ENCODE measurements around the gene VAC14.

Gene VAC14

GRCh38 chr16:70715055-70715858 lies 85.7 kb downstream of the VAC14 start:
- H3K9me3 ChIP-seq (ENCODE audit: control insufficient read depth, low read length), result no peaks in the 10 kb centered on the region
- no peaks in the 10 kb centered on the region for H3K27me3 ChIP-seq (ENCODE audit: control insufficient read depth, insufficient read depth, low read length, poor library complexity, severe bottlenecking)
- H3K27ac ChIP-seq (ENCODE audit: insufficient read depth, low read depth, low read length, poor library complexity, severe bottlenecking), result no peak overlapping the region
- H3K4me3 ChIP-seq (ENCODE audit: insufficient read depth, low read depth, low read length), result no peak overlapping the region
- peaks cover 8% of the 10 kb centered on the region for H3K36me3 ChIP-seq (ENCODE audit: control insufficient read depth, insufficient read depth, low read length)
- WGBS, 2 experiments, result 78 to 81% methylated on average over 23 of the region's 23 CpGs
- H3K4me1 ChIP-seq (ENCODE audit: control insufficient read depth, insufficient read depth, low read length), result peaks cover 41% of the 10 kb centered on the region

- Histone ChIP-seq H3K9me3 (ENCODE audit: control insufficient read depth, low read length) (no peaks in the 10 kb centered on the region), H3K4me1 (ENCODE audit: control insufficient read depth, insufficient read depth, low read length) (peaks cover 41% of the 10 kb centered on the region), H3K36me3 (ENCODE audit: control insufficient read depth, insufficient read depth, low read length) (peaks cover 2% of the 10 kb centered on the region), H3K27me3 (ENCODE audit: control insufficient read depth, insufficient read depth, low read length, poor library complexity, severe bottlenecking) (no peaks in the 10 kb centered on the region), H3K4me3 (ENCODE audit: insufficient read depth, low read depth, low read length) (no peak overlapping the region), H3K27ac (ENCODE audit: insufficient read depth, low read depth, low read length, poor library complexity, severe bottlenecking) (no peak overlapping the region)
- WGBS, 2 experiments, result 92% methylated on average over 10 of the region's 10 CpGs
Measured at GRCh38 chr16:70714581-70715054, 86.3 kb downstream of the VAC14 start.

- 91 to 93% methylated on average over 10 of the region's 10 CpGs for WGBS, 2 experiments
- H3K36me3 ChIP-seq (ENCODE audit: control insufficient read depth, insufficient read depth, low read length), result no peaks in the 10 kb centered on the region
- H3K27ac ChIP-seq (ENCODE audit: insufficient read depth, low read depth, low read length, poor library complexity, severe bottlenecking), result no peak overlapping the region
- H3K4me1 ChIP-seq (ENCODE audit: control insufficient read depth, insufficient read depth, low read length), result peaks cover 41% of the 10 kb centered on the region
- no peaks in the 10 kb centered on the region for H3K9me3 ChIP-seq (ENCODE audit: control insufficient read depth, low read length)
- no peak overlapping the region for H3K4me3 ChIP-seq (ENCODE audit: insufficient read depth, low read depth, low read length)
- no peaks in the 10 kb centered on the region for H3K27me3 ChIP-seq (ENCODE audit: control insufficient read depth, insufficient read depth, low read length, poor library complexity, severe bottlenecking)
Measured at GRCh38 chr16:70713824-70714223, 87.1 kb downstream of the VAC14 start.

- H3K9me3 ChIP-seq (ENCODE audit: control insufficient read depth, low read length), result no peaks in the 10 kb centered on the region
- H3K4me3 ChIP-seq (ENCODE audit: insufficient read depth, low read depth, low read length), result no peak overlapping the region
- H3K36me3 ChIP-seq (ENCODE audit: control insufficient read depth, insufficient read depth, low read length), result no peaks in the 10 kb centered on the region
- WGBS, 2 experiments, result 67 to 68% methylated on average over 5 of the region's 5 CpGs
- H3K27me3 ChIP-seq (ENCODE audit: control insufficient read depth, insufficient read depth, low read length, poor library complexity, severe bottlenecking), result no peaks in the 10 kb centered on the region
- peaks cover 41% of the 10 kb centered on the region for H3K4me1 ChIP-seq (ENCODE audit: control insufficient read depth, insufficient read depth, low read length)
- no peak overlapping the region for H3K27ac ChIP-seq (ENCODE audit: insufficient read depth, low read depth, low read length, poor library complexity, severe bottlenecking)
Measured at GRCh38 chr16:70713342-70713741, 87.6 kb downstream of the VAC14 start.

GRCh38 chr16:70712942-70713341 lies 88.0 kb downstream of the VAC14 start:
- H3K27ac ChIP-seq (ENCODE audit: insufficient read depth, low read depth, low read length, poor library complexity, severe bottlenecking), result no peak overlapping the region
- H3K36me3 ChIP-seq (ENCODE audit: control insufficient read depth, insufficient read depth, low read length), result no peaks in the 10 kb centered on the region
- H3K9me3 ChIP-seq (ENCODE audit: control insufficient read depth, low read length), result no peaks in the 10 kb centered on the region
- no peak overlapping the region for H3K4me3 ChIP-seq (ENCODE audit: insufficient read depth, low read depth, low read length)
- no peaks in the 10 kb centered on the region for H3K27me3 ChIP-seq (ENCODE audit: control insufficient read depth, insufficient read depth, low read length, poor library complexity, severe bottlenecking)
- WGBS, 2 experiments, result 64 to 67% methylated on average over 12 of the region's 12 CpGs
- H3K4me1 ChIP-seq (ENCODE audit: control insufficient read depth, insufficient read depth, low read length), result peaks cover 41% of the 10 kb centered on the region

- Histone ChIP-seq H3K27ac (ENCODE audit: insufficient read depth, low read depth, low read length, poor library complexity, severe bottlenecking) (no peak overlapping the region), H3K4me1 (ENCODE audit: control insufficient read depth, insufficient read depth, low read length) (peaks cover 41% of the 10 kb centered on the region), H3K4me3 (ENCODE audit: insufficient read depth, low read depth, low read length) (no peak overlapping the region), H3K9me3 (ENCODE audit: control insufficient read depth, low read length) (no peaks in the 10 kb centered on the region), H3K36me3 (ENCODE audit: control insufficient read depth, insufficient read depth, low read length) (no peaks in the 10 kb centered on the region), H3K27me3 (ENCODE audit: control insufficient read depth, insufficient read depth, low read length, poor library complexity, severe bottlenecking) (no peaks in the 10 kb centered on the region)
- WGBS, 2 experiments, result 91 to 94% methylated on average over 11 of the region's 11 CpGs
Measured at GRCh38 chr16:70712359-70712758, 88.6 kb downstream of the VAC14 start.

- H3K27ac ChIP-seq (ENCODE audit: insufficient read depth, low read depth, low read length, poor library complexity, severe bottlenecking), result no peak overlapping the region
- H3K4me3 ChIP-seq (ENCODE audit: insufficient read depth, low read depth, low read length), result no peak overlapping the region
- no peaks in the 10 kb centered on the region for H3K9me3 ChIP-seq (ENCODE audit: control insufficient read depth, low read length)
- H3K36me3 ChIP-seq (ENCODE audit: control insufficient read depth, insufficient read depth, low read length), result no peaks in the 10 kb centered on the region
- no peaks in the 10 kb centered on the region for H3K27me3 ChIP-seq (ENCODE audit: control insufficient read depth, insufficient read depth, low read length, poor library complexity, severe bottlenecking)
- H3K4me1 ChIP-seq (ENCODE audit: control insufficient read depth, insufficient read depth, low read length), result peaks cover 41% of the 10 kb centered on the region
- WGBS, 2 experiments, result 90% methylated on average over 14 of the region's 14 CpGs
Measured at GRCh38 chr16:70711211-70712031, 89.5 kb downstream of the VAC14 start.

GRCh38 chr16:70710422-70711210 lies 90.3 kb downstream of the VAC14 start:
- 93 to 94% methylated on average over 31 of the region's 31 CpGs for WGBS, 2 experiments
- Histone ChIP-seq H3K4me1 (ENCODE audit: control insufficient read depth, insufficient read depth, low read length) (peaks cover 39% of the 10 kb centered on the region), H3K27ac (ENCODE audit: insufficient read depth, low read depth, low read length, poor library complexity, severe bottlenecking) (no peak overlapping the region)

GRCh38 chr16:70709942-70710341 lies 91.0 kb downstream of the VAC14 start:
- no peak overlapping the region for H3K27ac ChIP-seq (ENCODE audit: insufficient read depth, low read depth, low read length, poor library complexity, severe bottlenecking)
- H3K9me3 ChIP-seq (ENCODE audit: control insufficient read depth, low read length), result no peaks in the 10 kb centered on the region
- WGBS, 2 experiments, result 96 to 97% methylated on average over 7 of the region's 7 CpGs
- no peaks in the 10 kb centered on the region for H3K36me3 ChIP-seq (ENCODE audit: control insufficient read depth, insufficient read depth, low read length)
- H3K4me1 ChIP-seq (ENCODE audit: control insufficient read depth, insufficient read depth, low read length), result peaks cover 34% of the 10 kb centered on the region
- no peak overlapping the region for H3K4me3 ChIP-seq (ENCODE audit: insufficient read depth, low read depth, low read length)
- no peaks in the 10 kb centered on the region for H3K27me3 ChIP-seq (ENCODE audit: control insufficient read depth, insufficient read depth, low read length, poor library complexity, severe bottlenecking)

More at GRCh38 chr16:70710422-70711210, 90.3 kb downstream of the VAC14 start:
- no peaks in the 10 kb centered on the region for H3K36me3 ChIP-seq (ENCODE audit: control insufficient read depth, insufficient read depth, low read length)
- H3K4me3 ChIP-seq (ENCODE audit: insufficient read depth, low read depth, low read length), result no peak overlapping the region
- no peaks in the 10 kb centered on the region for H3K9me3 ChIP-seq (ENCODE audit: control insufficient read depth, low read length)
- no peaks in the 10 kb centered on the region for H3K27me3 ChIP-seq (ENCODE audit: control insufficient read depth, insufficient read depth, low read length, poor library complexity, severe bottlenecking)

Data from ectodermal cell (in vitro differentiated cells).